GM21576 (cell line): ENCODE measurements around the gene FAM177A1.
A peak's percentile ranks its signal among the peaks of the same experiment; 100 is the strongest.
"Not testable (repeated sequence)": the region's sequence is repeated elsewhere in the genome, so short reads cannot be mapped to it uniquely, and the experiment has no call there.

Source experiments
- ATAC-seq: cut with Tn5 transposase; IDR thresholded peaks from one replicate; pipeline ENCODE4 v1.9.1; 2021; ENCODE audit warnings: mild to moderate bottlenecking, moderate library complexity; ENCODE audit not compliant: unreplicated experiment

The FAM177A1 gene

GRCh38 chr14:35061113-35061791 is 15.2 kb downstream of the FAM177A1 start:
- ATAC-seq, result not testable (repeated sequence)

- ATAC-seq, result not testable (repeated sequence)
Observed at GRCh38 chr14:35065731-35066130, 19.7 kb downstream of the FAM177A1 start.

GRCh38 chr14:35068238-35069012 is 22.4 kb downstream of the FAM177A1 start:
- ATAC-seq, result no peak

GRCh38 chr14:35072226-35072625 is 26.2 kb downstream of the FAM177A1 start:
- ATAC-seq, result no peak

GRCh38 chr14:35073486-35073885 is 27.4 kb downstream of the FAM177A1 start:
- ATAC-seq, result no peak

GRCh38 chr14:35078082-35078481 is 32.0 kb downstream of the FAM177A1 start:
- no peak for ATAC-seq

- no peak for ATAC-seq
Observed at GRCh38 chr14:35079742-35080141, 33.7 kb downstream of the FAM177A1 start.

- ATAC-seq, result no peak
Observed at GRCh38 chr14:35083530-35084150, 37.6 kb downstream of the FAM177A1 start.

- no peak for ATAC-seq
Observed at GRCh38 chr14:35085441-35085840, 39.4 kb downstream of the FAM177A1 start.

GRCh38 chr14:35088514-35088913 is 42.4 kb downstream of the FAM177A1 start:
- ATAC-seq, result no peak

GRCh38 chr14:35094645-35095044 is 48.6 kb downstream of the FAM177A1 start:
- ATAC-seq, result not testable (repeated sequence)

- ATAC-seq, result no peak
Observed at GRCh38 chr14:35107866-35108265, 61.8 kb downstream of the FAM177A1 start.

- ATAC-seq, result no peak
Observed at GRCh38 chr14:35112641-35113040, 66.6 kb downstream of the FAM177A1 start.

GRCh38 chr14:35113308-35113950 is 67.4 kb downstream of the FAM177A1 start:
- ATAC-seq, result no peak

GRCh38 chr14:35114036-35114435 is 68.0 kb downstream of the FAM177A1 start:
- no peak for ATAC-seq

GRCh38 chr14:35116242-35116641 is 70.2 kb downstream of the FAM177A1 start:
- no peak for ATAC-seq

GRCh38 chr14:35117112-35117511 is 71.0 kb downstream of the FAM177A1 start:
- no peak for ATAC-seq

GRCh38 chr14:35121026-35121886 is 75.2 kb downstream of the FAM177A1 start:
- ATAC-seq, result no peak

- ATAC-seq, result peak; percentile 82
Observed at GRCh38 chr14:35121887-35122695, 76.0 kb downstream of the FAM177A1 start, which contains the start of the genes PPP2R3C and PRORP. Gene PPP2R3C (minus strand): TSS chr14:35121990. CDS start chr14:35121959, 31 bp downstream. Gene PRORP (plus strand): TSS chr14:35122552. CDS start chr14:35123246, 694 bp downstream.
